ENCODE data around the gene TPCN1. TPM values are rescaled to one million over a fixed set of nuclear protein-coding genes. Genes with fewer than 3 reads are reported as not detected.
A peak's percentile ranks its signal among the peaks of the same experiment; 100 is the strongest.
"Not testable (repeated sequence)": the region's sequence is repeated elsewhere in the genome, so short reads cannot be mapped to it uniquely, and the experiment has no call there.

The TPCN1 gene
- total RNA-seq, 1 experiment from 2014 or later: 18.4 TPM

DNA sequence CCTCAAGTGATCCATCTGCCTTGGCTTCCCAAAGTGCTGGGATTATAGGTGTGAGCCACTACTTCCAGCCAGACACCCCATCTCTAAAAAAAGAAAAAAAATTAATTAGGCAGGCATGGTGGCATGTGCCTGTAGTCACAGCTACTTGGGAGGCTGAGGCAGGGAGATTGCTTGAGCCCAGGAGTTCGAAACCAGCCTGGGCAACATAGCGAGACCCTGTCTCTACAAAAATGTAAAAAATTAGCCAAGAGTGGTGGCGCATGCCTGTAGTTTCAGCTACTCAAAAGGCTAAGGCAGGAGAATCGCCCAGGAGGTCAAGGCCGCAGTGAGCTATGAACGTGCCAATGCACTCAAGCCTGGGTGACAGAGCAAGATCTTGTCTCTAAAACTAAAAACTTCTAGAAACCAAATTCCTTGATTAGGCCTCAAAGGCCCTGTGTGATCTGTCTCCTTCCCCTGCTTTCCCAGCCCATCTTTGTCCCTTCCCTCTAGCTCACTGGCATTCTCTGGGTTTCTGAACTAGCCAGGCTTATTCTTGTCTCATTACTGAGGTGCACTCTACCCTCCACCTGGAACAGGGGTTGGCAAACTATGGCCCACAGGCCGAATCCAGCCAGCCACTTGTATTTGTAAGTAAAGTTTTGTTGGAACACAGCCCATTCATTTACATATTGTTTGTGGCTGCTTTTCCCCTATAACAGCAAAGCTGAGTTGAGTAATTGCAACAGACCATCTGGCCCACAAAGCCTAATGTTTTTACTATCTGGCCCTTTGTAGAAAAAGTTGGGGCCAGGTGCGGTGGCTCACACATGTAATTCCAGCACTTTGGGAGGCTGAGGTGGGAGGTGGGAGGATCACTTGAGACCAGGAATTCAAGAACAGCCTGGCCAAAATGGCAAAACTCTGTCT, 17.2 kb upstream of the TPCN1 start:
- Histone ChIP-seq H3K36me3 (no peaks in the 10 kb centered on the region), H3K4me1 (peaks cover 14% of the 10 kb centered on the region), H3K27ac (no peak overlapping the region), H3K27me3 (no peaks in the 10 kb centered on the region), H3K9me3 (replicated peaks) (no peaks in the 10 kb centered on the region), H3K4me3 (no peak overlapping the region)
- DNase-seq: no peak

DNA sequence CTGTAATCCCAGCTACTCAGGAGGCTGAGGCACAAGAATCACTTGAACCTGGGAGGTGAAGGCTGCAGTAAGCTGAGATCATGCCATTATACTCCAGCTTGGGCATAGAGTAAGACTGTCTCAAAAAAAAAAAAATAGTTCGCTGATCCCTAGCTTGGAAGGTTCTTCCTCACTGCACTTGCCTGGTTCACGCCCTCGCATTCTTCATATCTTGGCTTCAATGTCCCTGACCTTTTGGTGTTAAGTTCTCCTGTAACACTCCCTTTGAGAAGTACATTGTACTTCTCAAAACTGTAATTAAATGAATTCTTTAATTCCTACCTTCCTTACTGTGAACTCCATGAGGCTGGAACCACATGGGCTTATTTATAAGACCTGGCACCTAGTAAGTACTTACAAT, 16.5 kb upstream of the TPCN1 start:
- H3K36me3 ChIP-seq: no peaks in the 10 kb centered on the region
- H3K4me1 ChIP-seq: peaks cover 17% of the 10 kb centered on the region
- DNase-seq: no peak
- no peak overlapping the region for H3K4me3 ChIP-seq
- H3K27ac ChIP-seq: no peak overlapping the region
- H3K27me3 ChIP-seq: no peaks in the 10 kb centered on the region
- no peaks in the 10 kb centered on the region for H3K9me3 ChIP-seq (replicated peaks)

DNA sequence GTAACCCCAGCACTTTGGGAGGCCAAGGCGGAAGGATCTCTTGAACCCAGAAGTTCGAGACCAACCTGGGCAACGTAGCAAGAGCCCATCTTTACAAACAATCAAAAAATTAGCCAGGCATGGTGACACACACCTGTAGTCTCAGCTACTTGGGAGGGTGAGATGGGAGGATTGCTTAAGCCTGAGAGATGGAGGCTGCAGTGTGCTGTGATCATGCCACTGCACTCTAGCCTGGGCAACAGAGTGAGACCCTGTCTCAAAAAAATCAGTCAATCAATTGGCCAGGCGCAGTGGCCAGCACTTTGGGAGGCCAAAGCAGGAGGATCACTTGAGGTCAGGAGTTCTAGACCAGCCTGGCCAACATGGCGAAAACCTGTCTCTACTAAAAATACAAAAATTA, 14.5 kb upstream of the TPCN1 start:
- H3K9me3 ChIP-seq (replicated peaks); H3K27me3 ChIP-seq; H3K36me3 ChIP-seq; H3K27ac ChIP-seq; DNase-seq; H3K4me3 ChIP-seq: not testable (repeated sequence)
- peaks cover 17% of the 10 kb centered on the region for H3K4me1 ChIP-seq

DNA sequence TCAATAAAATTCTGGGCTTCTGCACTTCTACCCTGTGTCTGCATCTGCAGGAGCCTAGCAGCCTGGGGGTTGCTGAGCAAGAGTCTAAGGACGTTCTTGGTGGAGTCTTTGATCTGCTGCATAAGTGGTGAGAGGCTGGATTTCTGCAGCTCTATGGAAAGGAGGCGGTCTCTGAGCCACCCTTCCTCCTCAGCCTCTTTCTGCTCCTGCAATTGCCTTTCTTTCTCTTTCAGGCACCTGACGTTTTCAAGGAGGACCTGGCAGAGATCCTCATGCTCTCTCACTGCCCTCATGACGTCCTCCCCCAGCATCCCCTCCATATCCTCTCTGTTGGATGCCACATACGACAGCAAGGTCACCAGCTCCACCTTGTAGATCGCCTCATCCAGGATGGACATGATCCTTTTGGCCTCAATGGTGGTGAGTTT, 13.6 kb upstream of the TPCN1 start:
- DNase-seq: no peak

DNA sequence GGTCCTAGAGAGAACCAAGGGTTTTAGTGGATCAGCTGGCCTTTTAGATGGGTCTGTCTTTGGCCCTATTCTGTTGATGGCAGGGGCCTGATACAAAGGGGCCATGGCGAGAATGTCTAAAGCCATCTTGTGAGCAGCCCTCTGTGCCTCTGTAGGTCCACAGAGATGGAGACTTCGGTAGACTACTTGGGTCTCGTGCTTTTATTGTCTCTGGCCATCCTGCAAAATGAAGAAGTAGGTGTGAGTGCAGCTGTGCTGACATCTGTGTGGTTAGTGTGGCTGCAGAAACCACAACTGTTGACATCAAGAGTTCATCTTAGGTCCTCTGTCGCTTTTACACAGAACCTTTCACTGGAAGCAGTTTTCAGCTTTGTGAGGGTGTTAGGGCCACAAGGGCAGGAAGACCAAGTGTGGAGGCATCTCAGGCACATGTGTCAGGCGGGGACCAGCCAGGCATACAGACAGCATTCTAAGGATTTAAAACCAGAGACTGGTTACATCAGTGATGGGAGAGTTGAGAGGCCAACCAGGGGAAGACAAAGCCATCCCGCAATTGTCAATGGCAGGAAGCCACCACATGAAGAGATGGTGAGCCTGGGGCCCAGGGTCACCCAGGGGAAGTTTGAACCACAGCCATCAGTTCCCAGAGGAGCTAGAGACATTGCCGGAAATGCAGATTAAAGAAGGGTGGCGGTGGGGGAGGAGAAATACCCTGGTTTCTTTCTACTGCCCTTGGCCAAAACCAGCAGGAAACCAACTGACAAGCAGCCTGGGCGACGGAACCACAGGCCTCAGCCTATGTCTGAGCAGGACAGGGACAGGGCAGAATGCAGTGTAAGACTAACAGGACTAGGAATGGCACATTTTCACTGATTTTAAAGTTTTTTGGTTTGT, 13.0 kb upstream of the TPCN1 start:
- no peaks in the 10 kb centered on the region for H3K9me3 ChIP-seq (replicated peaks)
- H3K27ac ChIP-seq: 0 out of 2 replicates have a peak overlapping the region, but pooled peaks have one; percentile 9
- H3K4me3 ChIP-seq: no peak overlapping the region
- H3K36me3 ChIP-seq: no peaks in the 10 kb centered on the region
- peak; percentile 53 to 73 for DNase-seq
- no peaks in the 10 kb centered on the region for H3K27me3 ChIP-seq
- H3K4me1 ChIP-seq: peaks cover 17% of the 10 kb centered on the region

More for the DNA sequence above, 13.6 kb upstream of the TPCN1 start:
- no peak overlapping the region for H3K4me3 ChIP-seq
- no peaks in the 10 kb centered on the region for H3K9me3 ChIP-seq (replicated peaks)
- H3K36me3 ChIP-seq: no peaks in the 10 kb centered on the region
- H3K27me3 ChIP-seq: no peaks in the 10 kb centered on the region
- H3K4me1 ChIP-seq: peaks cover 17% of the 10 kb centered on the region
- no peak overlapping the region for H3K27ac ChIP-seq

DNA sequence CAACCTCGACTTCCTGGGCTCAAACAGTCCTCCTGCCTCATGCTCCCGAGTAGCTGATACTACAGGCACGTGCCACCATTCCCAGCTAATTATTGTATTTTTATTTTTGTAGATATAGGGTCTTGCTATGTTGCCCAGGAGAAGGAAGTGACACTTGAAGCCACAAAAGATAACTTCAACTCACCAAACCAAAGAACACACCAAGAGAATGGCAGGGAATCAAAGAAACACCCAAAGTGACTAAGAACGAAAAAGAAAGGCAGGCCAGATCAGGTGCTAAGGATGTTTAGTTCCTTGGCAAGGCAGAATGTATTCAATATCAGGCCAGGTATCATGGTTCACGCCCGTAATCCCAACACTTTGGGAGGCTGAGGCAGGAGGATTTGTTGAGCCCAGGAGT, 10.1 kb upstream of the TPCN1 start:
- DNase-seq: no peak
- no peak overlapping the region for H3K4me3 ChIP-seq

DNA sequence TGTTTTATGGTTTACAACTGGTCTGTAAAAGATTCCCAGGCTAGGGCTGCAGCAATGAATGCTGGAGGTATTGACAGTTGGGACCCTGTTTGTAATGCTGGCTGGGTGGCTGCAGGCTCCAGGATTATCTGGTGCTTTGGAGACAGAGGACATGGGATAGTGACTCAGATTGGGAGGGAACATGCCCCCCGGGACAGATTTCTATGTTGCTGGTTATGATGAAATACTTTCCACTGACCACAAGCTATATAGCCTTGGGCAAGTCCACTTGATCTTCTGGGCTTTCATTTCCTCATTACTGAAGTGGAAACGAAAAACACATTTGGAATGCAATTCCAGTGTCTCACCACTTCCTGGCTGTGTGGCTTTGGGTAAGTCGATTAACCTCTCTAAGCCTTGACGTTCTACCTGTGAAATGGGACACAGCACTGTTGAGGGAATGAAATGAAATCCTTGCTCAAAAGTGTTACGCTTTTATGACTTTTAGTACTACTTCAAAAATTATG, 6.3 kb upstream of the TPCN1 start:
- H3K27me3 ChIP-seq: no peaks in the 10 kb centered on the region
- peak overlapping the region; percentile 10; the same call in 1 of the 2 replicates for H3K27ac ChIP-seq
- H3K9me3 ChIP-seq (replicated peaks): no peaks in the 10 kb centered on the region
- no peak overlapping the region for H3K4me3 ChIP-seq
- peaks cover 17% of the 10 kb centered on the region for H3K4me1 ChIP-seq
- H3K36me3 ChIP-seq: no peaks in the 10 kb centered on the region
- DNase-seq: peak; percentile 82 to 89

More for the DNA sequence above, 10.1 kb upstream of the TPCN1 start:
- peaks cover 34% of the 10 kb centered on the region for H3K4me1 ChIP-seq
- H3K36me3 ChIP-seq: no peaks in the 10 kb centered on the region
- no peaks in the 10 kb centered on the region for H3K27me3 ChIP-seq
- no peaks in the 10 kb centered on the region for H3K9me3 ChIP-seq (replicated peaks)
- no peak overlapping the region for H3K27ac ChIP-seq

DNA sequence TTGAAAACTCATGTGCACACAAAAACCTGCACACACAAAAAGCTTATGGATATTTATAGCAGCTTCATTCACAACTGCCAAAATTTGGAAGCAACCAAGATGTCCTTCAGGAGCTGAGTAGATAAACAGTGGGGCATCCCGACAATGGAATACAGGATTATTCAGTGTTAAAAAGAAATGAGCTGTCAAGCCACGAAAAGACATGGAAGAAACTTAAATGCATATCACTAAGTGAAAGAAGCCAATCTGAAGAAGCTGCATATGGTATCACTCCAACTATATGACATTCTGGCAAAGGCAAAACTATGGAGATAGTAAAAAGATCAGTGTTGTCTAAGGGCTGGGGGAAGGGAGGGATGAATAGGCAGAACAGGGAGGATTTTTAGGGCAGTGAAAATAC, 5.2 kb upstream of the TPCN1 start:
- no peak for DNase-seq
- H3K9me3 ChIP-seq (replicated peaks): no peaks in the 10 kb centered on the region
- no peaks in the 10 kb centered on the region for H3K27me3 ChIP-seq
- no peak overlapping the region for H3K27ac ChIP-seq
- H3K36me3 ChIP-seq: no peaks in the 10 kb centered on the region
- H3K4me1 ChIP-seq: peaks cover 17% of the 10 kb centered on the region
- H3K4me3 ChIP-seq: no peak overlapping the region

DNA sequence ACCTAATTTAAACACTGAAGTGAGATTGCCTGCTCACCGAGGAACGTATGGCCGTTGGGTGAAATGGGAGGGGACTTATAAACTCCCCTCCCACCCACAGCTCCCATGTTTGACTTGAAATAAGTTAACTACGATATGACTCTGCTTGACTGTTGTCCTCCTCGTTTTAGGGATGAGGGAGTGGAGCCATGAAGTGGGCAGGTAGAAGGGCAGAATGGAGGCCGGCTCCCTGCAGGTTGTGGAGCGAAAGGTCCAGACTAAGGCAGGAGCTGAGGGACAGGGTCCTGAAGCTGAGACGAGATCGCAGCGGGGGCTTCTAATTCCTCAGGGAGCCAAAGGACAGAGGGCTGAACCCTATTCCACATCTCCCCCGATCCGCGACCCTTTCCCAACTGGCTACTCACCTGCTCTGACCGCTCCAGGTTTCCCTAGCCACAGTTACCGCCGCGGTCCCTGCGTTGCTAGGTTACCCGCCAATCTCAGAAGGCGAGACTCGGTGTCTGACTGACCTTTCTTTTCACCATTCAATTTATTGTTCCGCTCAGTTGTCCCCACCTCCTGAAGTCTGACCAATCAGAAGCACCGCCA, 577 bp upstream of the TPCN1 start:
- no peak for DNase-seq

DNA sequence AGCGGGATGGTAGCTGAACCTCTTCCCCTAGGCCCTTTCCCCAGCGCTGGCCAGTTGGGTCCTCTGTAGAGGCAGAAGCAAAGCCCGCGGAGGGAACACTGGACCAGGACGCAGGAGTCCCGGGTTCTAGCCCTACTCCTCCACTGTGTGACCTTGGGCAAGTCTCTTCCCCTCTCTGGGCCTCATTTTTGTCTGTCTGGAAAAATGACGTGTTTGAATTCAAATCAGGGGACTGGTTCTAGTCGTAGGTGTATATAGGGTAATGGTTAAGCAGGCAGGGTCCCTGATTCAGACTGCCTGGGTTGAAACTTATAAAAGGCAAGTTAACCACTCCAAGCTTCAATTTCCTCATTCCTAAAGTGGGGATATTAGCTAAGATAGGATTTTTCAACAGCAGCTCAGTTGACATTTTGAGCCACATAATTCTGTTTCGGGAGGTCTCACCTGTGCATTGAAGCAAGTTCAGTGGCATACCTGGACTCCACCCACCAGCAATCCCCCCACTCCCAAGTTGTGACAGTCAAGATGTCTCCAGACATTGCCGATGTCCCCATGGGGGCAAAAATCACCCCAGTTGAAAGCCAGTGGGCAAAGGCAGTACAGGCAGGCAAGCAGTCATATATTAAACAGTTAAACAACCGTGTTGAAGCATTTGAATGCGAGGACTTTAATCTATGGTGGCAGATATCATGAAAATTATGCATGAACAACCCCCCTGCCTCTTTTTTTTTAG, 899 bp downstream of the TPCN1 start:
- DNase-seq: no peak
- H3K36me3 ChIP-seq: no peaks in the 10 kb centered on the region
- peaks cover 10% of the 10 kb centered on the region for H3K4me1 ChIP-seq
- H3K27me3 ChIP-seq: no peaks in the 10 kb centered on the region
- peak overlapping the region; percentile 78 for H3K27ac ChIP-seq
- peak overlapping the region; percentile 73 for H3K4me3 ChIP-seq
- no peaks in the 10 kb centered on the region for H3K9me3 ChIP-seq (replicated peaks)

More for the DNA sequence above, 577 bp upstream of the TPCN1 start:
- H3K27ac ChIP-seq: no peak overlapping the region
- no peaks in the 10 kb centered on the region for H3K27me3 ChIP-seq
- H3K4me1 ChIP-seq: peaks cover 15% of the 10 kb centered on the region
- H3K4me3 ChIP-seq: peak overlapping the region; percentile 59
- no peaks in the 10 kb centered on the region for H3K9me3 ChIP-seq (replicated peaks)
- no peaks in the 10 kb centered on the region for H3K36me3 ChIP-seq

DNA sequence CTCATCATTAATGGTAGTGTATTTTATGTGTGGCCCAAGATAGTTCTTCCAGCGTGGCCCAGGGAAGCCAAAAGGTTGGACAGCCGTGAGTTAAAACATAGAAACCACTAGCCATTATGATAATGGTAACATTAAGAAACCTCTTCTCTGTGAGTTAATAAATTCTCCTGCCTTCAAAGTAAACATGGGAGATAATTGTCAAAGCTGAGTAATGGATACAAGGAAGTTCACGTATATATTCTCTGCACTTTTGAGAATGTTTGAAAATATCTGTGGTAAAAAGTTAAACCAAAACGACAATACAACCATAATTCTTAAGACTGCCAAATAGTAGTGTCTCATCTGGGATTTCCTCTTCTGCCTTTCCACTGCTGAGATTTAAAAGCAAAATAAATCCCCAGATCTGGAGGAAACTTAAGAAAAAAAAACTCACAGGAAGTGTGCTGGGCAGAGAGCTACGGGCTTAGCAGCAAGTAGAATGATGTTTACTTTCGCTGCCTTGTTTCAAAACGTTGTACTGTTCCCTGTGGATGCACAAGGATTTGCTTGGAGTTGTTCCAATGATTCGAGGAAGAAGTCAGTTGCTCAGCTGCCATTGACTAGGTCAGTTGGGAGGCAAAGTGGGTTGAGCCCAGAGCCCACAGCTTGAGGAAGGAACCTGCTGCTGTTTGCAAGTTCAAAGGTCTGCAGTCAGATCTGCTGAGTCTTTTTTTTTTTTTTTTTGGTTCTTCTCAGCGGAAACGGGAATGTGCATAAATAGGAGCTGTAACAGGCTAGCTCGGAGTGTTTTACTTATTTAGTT, 1.7 kb downstream of the TPCN1 start:
- Histone ChIP-seq H3K27ac (no peak overlapping the region), H3K9me3 (replicated peaks) (no peaks in the 10 kb centered on the region), H3K4me1 (peaks cover 10% of the 10 kb centered on the region), H3K36me3 (no peaks in the 10 kb centered on the region), H3K27me3 (no peaks in the 10 kb centered on the region), H3K4me3 (peak overlapping the region; percentile 73)
- DNase-seq: peak; percentile 59 to 81

DNA sequence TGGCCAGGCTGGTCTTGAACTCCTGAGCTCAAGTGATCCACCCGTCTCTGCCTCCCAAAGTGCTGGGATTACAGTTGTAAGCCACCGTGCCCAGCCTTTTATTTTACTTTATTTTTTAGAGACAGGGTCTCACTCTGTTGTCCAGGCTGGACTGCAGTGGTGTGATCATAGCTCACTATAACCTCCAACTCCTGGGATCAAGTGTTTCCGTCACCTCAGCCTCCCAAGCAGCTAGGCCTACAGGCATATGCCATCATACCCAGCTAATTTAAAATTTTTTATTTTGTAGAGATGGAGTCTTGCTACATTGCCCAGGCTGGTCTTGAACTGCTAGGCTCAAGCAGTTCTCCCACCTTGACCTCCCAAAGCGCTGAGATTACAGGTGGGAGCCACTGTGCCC, 3.7 kb downstream of the TPCN1 start:
- Histone ChIP-seq H3K4me1 (peaks cover 10% of the 10 kb centered on the region), H3K36me3 (peaks cover 4% of the 10 kb centered on the region; the same call in 1 of the 2 replicates), H3K27me3 (no peaks in the 10 kb centered on the region), H3K9me3 (replicated peaks) (no peaks in the 10 kb centered on the region), H3K27ac (no peak overlapping the region), H3K4me3 (no peak overlapping the region)
- DNase-seq: no peak

All from SJCRH30 (cell line).